ENCODE measurements around the gene EIF4EBP2.

The EIF4EBP2 gene

DNA sequence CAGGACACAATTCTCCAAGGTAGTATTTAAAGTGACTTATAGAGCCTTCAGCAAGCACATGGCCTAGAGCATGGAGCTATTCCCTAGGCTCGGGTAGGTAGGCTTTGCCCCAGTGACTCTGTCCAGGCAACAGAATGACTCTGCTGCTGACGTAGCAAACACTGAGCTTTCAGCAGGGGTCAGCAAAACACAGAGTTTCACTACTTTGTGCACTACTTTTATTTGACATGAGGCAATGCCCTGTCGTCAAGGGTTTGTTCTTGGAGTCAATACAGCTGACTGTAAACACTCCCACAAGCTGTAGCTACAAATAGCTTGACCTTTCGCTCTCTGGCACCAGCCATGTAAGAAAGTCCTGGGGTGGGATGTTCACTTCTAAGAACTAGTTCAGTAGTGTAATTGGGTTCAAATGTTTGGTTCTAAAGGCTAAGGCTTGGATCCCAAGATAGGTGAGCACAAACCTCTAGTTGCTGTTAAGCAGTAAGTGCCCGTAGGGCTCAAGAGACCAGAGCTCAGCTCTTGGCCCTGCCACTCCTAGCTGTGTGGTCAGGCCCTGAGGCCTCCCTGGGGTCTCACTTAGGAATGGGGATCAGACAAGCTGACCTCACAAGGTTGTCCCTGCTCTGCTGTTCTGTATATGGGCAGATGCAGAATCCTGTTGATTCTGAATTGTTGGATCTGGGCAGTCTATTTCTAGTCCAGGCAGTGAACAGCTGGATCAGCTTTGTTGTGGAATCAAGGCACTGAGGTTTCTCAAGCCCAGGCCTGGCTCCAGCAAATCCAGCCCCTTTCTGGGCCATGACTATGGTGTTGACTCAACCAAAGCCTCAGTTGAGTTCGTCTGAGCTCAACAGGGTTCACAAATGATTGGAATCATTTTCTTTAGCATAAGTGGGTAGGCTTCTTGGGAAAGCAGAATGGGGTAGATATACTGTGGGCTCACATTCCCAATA is 26.8 kb downstream of the EIF4EBP2 start:
- DNase-seq (ENCODE audit: low read depth): no peak
- TF ChIP-seq, protein P1, sequence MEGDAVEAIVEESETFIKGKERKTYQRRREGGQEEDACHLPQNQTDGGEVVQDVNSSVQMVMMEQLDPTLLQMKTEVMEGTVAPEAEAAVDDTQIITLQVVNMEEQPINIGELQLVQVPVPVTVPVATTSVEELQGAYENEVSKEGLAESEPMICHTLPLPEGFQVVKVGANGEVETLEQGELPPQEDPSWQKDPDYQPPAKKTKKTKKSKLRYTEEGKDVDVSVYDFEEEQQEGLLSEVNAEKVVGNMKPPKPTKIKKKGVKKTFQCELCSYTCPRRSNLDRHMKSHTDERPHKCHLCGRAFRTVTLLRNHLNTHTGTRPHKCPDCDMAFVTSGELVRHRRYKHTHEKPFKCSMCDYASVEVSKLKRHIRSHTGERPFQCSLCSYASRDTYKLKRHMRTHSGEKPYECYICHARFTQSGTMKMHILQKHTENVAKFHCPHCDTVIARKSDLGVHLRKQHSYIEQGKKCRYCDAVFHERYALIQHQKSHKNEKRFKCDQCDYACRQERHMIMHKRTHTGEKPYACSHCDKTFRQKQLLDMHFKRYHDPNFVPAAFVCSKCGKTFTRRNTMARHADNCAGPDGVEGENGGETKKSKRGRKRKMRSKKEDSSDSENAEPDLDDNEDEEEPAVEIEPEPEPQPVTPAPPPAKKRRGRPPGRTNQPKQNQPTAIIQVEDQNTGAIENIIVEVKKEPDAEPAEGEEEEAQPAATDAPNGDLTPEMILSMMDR (IDR thresholded peaks at IDR 0.05; ENCODE audit: low read depth, low read length, missing control alignments): no peak

DNA sequence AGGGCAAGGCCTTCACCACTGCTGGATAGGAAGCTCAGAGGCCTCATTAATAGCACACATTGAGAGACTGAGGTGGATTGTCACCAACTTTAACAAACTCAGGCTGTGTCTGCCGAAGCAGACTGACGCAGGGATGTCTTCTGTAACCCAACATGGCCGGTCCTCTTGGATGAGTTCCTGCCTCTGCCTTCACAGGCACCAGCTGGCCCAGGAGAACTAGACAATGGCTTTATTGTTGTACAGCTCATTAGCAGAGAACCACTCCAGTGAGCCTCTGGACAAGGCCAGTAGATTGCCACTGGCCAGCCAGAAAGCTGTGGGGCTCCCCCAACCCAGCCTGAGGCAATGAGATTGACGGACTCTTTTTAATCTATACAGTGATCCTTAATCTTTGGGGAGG is 28.2 kb downstream of the EIF4EBP2 start:
- TF ChIP-seq, protein P1 (IDR thresholded peaks at IDR 0.05; ENCODE audit: low read depth, low read length, missing control alignments): no peak
- DNase-seq (ENCODE audit: low read depth): no peak
- no peak overlapping the region for H3K4me3 ChIP-seq (ENCODE audit: low read depth, low read length)

More for the DNA sequence above, 26.8 kb downstream of the EIF4EBP2 start:
- H3K4me3 ChIP-seq (ENCODE audit: low read depth, low read length): no peak overlapping the region

DNA sequence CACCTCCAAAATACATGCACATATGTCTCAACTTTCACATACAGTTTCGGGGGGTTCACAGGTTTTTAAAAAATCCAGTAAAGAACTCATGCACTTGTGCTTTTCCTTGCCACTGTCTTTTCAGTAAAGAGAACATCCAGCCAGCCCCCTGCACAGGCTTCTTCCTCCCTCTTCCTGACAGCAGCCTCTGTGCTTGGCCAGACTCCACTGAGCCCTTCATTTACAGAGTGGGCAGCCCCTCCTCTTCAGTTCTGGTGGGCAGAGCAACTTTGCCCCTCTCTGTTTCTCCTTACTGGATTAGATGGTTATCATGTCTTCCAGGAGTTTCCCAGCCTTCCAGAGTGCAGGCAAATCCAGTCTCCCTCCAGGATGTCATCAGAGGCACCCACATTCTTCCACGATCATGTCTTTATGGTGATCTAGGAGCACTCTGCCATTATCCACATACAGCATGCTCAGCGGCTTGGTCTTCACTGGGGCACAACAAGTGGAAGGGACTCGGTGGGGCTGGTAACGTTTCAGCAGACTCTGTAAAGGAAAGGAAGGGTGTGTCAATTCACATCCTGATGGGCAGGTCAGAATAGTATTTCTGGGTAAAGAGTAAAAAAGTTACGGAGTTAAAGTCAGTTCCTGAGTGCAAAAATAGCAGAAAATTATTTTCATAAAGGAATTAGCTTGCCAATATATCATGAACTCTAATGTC is 28.8 kb downstream of the EIF4EBP2 start:
- no peak for DNase-seq (ENCODE audit: low read depth)
- TF ChIP-seq, protein P1 (IDR thresholded peaks at IDR 0.05; ENCODE audit: low read depth, low read length, missing control alignments): no peak
- H3K4me3 ChIP-seq (ENCODE audit: low read depth, low read length): no peak overlapping the region

DNA sequence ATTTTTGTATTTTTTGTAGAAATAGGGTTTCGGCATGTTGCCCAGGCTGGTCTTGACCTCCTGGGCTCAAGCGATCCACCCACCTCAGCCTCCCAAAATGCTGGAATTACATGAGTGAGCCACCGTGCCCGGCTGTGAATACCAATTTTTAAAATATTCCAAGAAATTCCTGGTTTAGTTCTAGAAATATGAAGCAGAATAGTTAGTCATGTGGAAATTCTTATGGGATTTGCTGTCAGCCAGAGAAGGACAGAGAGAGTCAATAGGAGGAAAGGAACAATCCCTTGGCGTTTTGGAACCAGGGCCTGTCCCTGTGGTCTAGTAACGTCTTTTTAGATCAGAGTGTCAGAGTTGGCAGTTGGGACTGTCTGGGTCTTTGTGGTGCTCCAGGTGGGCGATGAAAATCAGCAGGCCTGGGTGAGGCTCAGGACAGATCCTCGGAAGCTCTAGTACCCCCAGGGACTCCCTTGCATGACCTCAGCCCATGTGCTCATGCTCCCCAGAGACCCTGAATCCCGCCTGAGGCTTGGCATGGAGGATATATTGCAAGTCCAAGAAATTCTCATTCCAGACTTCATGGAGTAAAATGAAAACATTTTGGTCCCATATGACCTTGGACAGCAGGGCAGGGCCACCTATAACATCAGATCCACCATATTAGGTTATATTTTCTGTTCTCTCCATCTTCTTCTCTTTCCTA is 29.8 kb downstream of the EIF4EBP2 start:
- H3K4me3 ChIP-seq (ENCODE audit: low read depth, low read length): no peak overlapping the region
- DNase-seq (ENCODE audit: low read depth): no peak
- TF ChIP-seq, protein P1 (IDR thresholded peaks at IDR 0.05; ENCODE audit: low read depth, low read length, missing control alignments): no peak

DNA sequence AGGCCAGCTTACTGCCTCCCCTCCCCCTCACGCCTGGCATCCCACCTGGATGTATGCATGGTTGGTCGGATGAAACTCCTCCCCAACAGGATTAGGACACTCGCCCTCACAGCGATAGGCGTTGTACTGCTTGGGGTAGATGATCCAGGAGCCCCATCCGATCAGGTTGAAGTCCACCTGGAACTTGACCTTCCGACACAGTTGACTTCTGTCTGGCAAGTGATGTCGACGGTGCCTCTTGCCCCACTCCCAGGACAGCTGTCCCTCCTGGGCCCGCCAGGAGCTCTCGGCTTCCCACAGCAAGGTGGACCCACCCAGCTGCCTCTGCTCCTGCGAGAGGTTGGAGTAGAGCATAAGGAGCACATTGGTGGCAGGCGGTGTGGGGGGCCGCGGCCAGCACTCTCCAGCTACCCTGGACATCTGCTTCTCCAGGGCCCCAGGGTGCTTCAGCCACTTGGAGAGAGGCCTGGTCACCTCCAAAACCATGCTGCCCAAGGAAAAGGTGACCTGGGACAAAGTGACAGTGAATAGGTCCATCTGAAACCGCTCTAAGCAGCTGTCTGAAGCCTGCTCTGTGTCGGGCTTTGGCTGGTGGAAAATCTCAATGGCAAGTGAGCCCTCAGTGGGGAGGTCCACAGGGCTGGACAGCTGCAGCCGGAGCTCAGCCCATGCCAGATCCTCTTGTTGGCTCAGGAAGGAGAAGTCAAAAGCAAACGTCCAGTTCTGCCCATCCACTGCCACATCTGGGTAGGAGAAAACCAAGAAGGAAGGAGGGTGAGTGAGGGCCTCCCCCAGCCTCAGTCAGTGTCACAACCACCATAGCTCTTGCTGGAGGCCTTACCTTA is 31.5 kb downstream of the EIF4EBP2 start:
- DNase-seq (ENCODE audit: low read depth): no peak
- TF ChIP-seq, protein P1 (IDR thresholded peaks at IDR 0.05; ENCODE audit: low read depth, low read length, missing control alignments): no peak
- H3K4me3 ChIP-seq (ENCODE audit: low read depth, low read length): no peak overlapping the region

DNA sequence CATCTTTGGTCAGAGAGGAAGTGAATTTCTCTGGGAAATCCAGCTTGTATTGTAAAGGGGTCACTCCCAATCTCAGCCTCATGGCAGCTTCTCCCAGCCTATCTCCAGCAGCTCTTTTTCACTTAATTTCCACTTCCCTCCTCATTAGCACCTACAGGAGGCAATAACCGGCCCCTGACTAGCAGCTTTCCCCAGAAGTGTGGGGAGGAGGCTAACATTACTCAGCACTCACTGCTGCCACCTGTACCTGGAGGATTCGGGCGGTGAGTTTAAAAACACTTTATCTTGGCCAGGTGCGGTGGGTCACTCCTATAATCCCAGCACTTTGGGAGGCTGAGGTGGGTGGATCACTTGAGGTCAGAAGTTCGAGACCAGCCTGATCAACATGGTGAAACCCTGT is 33.8 kb downstream of the EIF4EBP2 start:
- DNase-seq (ENCODE audit: low read depth): no peak
- H3K4me3 ChIP-seq (ENCODE audit: low read depth, low read length): no peak overlapping the region

More for the DNA sequence above, 33.8 kb downstream of the EIF4EBP2 start:
- TF ChIP-seq, protein P1 (IDR thresholded peaks at IDR 0.05; ENCODE audit: low read depth, low read length, missing control alignments): no peak
